Measurements from ENCODE around the gene ANKS4B. TPM values are rescaled to one million over a fixed set of nuclear protein-coding genes. Genes with fewer than 3 reads are reported as not detected.

ANKS4B gene
- total RNA-seq, 1 experiment from 2014 or later = 0.07 TPM

DNA sequence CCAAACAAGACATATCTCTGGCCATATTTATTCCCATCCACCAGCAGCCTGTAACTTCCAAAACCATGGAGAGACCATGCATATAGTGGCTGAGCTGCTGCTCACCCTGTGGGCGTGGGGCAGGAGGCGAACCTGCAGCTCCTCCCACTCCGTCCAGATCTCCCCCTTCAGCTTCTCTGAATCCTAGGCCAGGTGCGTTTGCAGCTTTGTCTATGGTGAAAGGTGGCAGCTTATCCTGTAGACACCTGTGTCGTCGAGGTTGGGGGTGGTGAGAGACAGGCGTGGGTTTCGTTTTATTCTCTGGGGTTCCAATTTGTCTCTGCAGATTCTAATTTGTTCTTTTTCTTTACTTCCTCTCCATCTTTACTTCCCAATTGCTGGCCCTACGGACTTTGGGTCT lies 9.7 kb upstream of the ANKS4B start:
- TF ChIP-seq ELF4 (CRISPR knock-in tag; IDR thresholded peaks at IDR 0.05; ENCODE audit: low read depth) (no peak), SMAD3 (CRISPR knock-in tag; IDR thresholded peaks at IDR 0.05; ENCODE audit: borderline replicate concordance) (no peak), FOXP1 (CRISPR knock-in tag; IDR thresholded peaks at IDR 0.05; ENCODE audit: borderline replicate concordance) (no peak)
- DNase-seq (ENCODE audit: low spot score) (peak; percentile 16), ATAC-seq (peak; percentile 82)
- Mint-ChIP-seq H3K27ac (no peak overlapping the region; the same call in 1 of the 2 replicates), H3K4me3 (no peak overlapping the region), H3K9me3 (peaks cover 5% of the 10 kb centered on the region), H3K36me3 (peaks cover 4% of the 10 kb centered on the region), H3K27me3 (ENCODE audit: low read depth) (peaks cover 24% of the 10 kb centered on the region), H3K4me1 (peaks cover 56% of the 10 kb centered on the region)
- CTCF ChIA-PET = interaction anchor here (0.9 to 1.4 kb wide), 3 partner anchors 35 to 77 kb away, joined by 3 to 5 read pairs (median 3); partner anchors contain the start of gene CRYM
- POLR2A ChIA-PET = no interaction called here

DNA sequence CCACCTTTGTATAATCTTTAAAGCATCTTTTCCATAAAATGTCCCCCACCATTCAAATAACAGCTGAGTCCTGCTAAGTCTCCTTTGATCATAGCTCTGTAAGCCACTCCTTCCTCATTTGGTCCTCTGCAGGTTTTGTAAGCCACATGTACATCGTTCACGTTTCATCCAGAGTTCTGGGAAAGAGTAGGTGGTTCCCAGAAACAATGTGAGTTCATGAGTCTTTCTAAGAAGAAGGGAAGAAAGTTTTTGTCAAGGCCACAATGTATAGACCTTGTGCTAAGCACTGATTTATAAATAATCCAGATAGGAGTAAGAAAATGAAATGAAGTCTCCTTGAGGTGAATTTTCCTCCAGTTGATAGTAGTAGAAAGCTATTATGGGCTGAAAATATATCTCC lies 8.7 kb upstream of the ANKS4B start:
- H3K36me3 Mint-ChIP-seq = peaks cover 4% of the 10 kb centered on the region
- TF ChIP-seq JAZF1 (CRISPR knock-in tag; IDR thresholded peaks at IDR 0.05) (no peak), EMX1 (CRISPR knock-in tag; IDR thresholded peaks at IDR 0.05) (no peak), JUN (CRISPR knock-in tag; IDR thresholded peaks at IDR 0.05) (no peak), ZNF396 (CRISPR knock-in tag; IDR thresholded peaks at IDR 0.05; ENCODE audit: borderline replicate concordance) (no peak), RELA (CRISPR knock-in tag; IDR thresholded peaks at IDR 0.05; ENCODE audit: borderline replicate concordance) (no peak), ETV6 (CRISPR knock-in tag; IDR thresholded peaks at IDR 0.05) (no peak)
- TF ChIP-seq, protein P1, sequence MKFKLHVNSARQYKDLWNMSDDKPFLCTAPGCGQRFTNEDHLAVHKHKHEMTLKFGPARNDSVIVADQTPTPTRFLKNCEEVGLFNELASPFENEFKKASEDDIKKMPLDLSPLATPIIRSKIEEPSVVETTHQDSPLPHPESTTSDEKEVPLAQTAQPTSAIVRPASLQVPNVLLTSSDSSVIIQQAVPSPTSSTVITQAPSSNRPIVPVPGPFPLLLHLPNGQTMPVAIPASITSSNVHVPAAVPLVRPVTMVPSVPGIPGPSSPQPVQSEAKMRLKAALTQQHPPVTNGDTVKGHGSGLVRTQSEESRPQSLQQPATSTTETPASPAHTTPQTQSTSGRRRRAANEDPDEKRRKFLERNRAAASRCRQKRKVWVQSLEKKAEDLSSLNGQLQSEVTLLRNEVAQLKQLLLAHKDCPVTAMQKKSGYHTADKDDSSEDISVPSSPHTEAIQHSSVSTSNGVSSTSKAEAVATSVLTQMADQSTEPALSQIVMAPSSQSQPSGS (CRISPR knock-in tag; IDR thresholded peaks at IDR 0.05; ENCODE audit: borderline replicate concordance, low read depth) = no peak
- TF ChIP-seq, protein P2, sequence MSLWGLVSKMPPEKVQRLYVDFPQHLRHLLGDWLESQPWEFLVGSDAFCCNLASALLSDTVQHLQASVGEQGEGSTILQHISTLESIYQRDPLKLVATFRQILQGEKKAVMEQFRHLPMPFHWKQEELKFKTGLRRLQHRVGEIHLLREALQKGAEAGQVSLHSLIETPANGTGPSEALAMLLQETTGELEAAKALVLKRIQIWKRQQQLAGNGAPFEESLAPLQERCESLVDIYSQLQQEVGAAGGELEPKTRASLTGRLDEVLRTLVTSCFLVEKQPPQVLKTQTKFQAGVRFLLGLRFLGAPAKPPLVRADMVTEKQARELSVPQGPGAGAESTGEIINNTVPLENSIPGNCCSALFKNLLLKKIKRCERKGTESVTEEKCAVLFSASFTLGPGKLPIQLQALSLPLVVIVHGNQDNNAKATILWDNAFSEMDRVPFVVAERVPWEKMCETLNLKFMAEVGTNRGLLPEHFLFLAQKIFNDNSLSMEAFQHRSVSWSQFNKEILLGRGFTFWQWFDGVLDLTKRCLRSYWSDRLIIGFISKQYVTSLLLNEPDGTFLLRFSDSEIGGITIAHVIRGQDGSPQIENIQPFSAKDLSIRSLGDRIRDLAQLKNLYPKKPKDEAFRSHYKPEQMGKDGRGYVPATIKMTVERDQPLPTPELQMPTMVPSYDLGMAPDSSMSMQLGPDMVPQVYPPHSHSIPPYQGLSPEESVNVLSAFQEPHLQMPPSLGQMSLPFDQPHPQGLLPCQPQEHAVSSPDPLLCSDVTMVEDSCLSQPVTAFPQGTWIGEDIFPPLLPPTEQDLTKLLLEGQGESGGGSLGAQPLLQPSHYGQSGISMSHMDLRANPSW (CRISPR knock-in tag; conservative IDR thresholded peaks at IDR 0.05; ENCODE audit: low read depth) = no peak
- TF ChIP-seq, protein P3, sequence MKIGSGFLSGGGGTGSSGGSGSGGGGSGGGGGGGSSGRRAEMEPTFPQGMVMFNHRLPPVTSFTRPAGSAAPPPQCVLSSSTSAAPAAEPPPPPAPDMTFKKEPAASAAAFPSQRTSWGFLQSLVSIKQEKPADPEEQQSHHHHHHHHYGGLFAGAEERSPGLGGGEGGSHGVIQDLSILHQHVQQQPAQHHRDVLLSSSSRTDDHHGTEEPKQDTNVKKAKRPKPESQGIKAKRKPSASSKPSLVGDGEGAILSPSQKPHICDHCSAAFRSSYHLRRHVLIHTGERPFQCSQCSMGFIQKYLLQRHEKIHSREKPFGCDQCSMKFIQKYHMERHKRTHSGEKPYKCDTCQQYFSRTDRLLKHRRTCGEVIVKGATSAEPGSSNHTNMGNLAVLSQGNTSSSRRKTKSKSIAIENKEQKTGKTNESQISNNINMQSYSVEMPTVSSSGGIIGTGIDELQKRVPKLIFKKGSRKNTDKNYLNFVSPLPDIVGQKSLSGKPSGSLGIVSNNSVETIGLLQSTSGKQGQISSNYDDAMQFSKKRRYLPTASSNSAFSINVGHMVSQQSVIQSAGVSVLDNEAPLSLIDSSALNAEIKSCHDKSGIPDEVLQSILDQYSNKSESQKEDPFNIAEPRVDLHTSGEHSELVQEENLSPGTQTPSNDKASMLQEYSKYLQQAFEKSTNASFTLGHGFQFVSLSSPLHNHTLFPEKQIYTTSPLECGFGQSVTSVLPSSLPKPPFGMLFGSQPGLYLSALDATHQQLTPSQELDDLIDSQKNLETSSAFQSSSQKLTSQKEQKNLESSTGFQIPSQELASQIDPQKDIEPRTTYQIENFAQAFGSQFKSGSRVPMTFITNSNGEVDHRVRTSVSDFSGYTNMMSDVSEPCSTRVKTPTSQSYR (CRISPR knock-in tag; IDR thresholded peaks at IDR 0.05) = no peak
- CTCF ChIA-PET = no interaction called here

DNA sequence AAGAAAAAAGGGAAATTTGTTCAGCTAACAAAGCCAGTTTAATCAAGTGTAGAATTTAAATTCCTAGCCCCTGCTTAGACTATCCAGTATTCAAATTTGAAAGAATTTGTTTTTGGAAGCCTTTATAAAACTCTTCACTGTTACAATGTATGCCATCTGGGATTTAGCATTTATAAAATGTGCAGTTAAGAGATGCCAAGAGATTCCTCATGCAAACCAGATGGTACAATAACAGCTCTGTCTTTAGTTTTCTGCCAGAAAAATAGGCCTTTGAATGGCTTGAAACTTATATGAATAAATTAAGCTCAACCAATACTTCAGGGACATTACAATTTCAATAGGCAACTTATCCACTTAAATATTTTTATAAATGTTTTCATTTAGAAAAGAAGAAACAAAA lies 6.8 kb upstream of the ANKS4B start:
- H3K4me1 Mint-ChIP-seq = peaks cover 41% of the 10 kb centered on the region
- ATAC-seq (no peak), DNase-seq (ENCODE audit: low spot score) (no peak)
- CTCF ChIA-PET = interaction anchor here (1.4 kb wide), 1 partner anchor 38 kb away, joined by 4 read pairs; no protein-coding TSS in a partner anchor
- peaks cover 10% of the 10 kb centered on the region for H3K27me3 Mint-ChIP-seq (ENCODE audit: low read depth)
- no peaks in the 10 kb centered on the region for H3K9me3 Mint-ChIP-seq
- H3K4me3 Mint-ChIP-seq = no peak overlapping the region
- POLR2A ChIA-PET = no interaction called here
- no peaks in the 10 kb centered on the region; the same call in 1 of the 2 replicates for H3K36me3 Mint-ChIP-seq
- H3K27ac Mint-ChIP-seq = no peak overlapping the region
- TF ChIP-seq, protein P4, sequence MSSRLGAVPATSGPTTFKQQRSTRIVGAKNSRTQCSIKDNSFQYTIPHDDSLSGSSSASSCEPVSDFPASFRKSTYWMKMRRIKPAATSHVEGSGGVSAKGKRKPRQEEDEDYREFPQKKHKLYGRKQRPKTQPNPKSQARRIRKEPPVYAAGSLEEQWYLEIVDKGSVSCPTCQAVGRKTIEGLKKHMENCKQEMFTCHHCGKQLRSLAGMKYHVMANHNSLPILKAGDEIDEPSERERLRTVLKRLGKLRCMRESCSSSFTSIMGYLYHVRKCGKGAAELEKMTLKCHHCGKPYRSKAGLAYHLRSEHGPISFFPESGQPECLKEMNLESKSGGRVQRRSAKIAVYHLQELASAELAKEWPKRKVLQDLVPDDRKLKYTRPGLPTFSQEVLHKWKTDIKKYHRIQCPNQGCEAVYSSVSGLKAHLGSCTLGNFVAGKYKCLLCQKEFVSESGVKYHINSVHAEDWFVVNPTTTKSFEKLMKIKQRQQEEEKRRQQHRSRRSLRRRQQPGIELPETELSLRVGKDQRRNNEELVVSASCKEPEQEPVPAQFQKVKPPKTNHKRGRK (CRISPR knock-in tag; IDR thresholded peaks at IDR 0.05; ENCODE audit: borderline replicate concordance) = no peak
- TF ChIP-seq CBFB (CRISPR knock-in tag; IDR thresholded peaks at IDR 0.05; ENCODE audit: low read depth) (no peak), TEAD1 (CRISPR knock-in tag; IDR thresholded peaks at IDR 0.05) (no peak)
- TF ChIP-seq, protein P5, sequence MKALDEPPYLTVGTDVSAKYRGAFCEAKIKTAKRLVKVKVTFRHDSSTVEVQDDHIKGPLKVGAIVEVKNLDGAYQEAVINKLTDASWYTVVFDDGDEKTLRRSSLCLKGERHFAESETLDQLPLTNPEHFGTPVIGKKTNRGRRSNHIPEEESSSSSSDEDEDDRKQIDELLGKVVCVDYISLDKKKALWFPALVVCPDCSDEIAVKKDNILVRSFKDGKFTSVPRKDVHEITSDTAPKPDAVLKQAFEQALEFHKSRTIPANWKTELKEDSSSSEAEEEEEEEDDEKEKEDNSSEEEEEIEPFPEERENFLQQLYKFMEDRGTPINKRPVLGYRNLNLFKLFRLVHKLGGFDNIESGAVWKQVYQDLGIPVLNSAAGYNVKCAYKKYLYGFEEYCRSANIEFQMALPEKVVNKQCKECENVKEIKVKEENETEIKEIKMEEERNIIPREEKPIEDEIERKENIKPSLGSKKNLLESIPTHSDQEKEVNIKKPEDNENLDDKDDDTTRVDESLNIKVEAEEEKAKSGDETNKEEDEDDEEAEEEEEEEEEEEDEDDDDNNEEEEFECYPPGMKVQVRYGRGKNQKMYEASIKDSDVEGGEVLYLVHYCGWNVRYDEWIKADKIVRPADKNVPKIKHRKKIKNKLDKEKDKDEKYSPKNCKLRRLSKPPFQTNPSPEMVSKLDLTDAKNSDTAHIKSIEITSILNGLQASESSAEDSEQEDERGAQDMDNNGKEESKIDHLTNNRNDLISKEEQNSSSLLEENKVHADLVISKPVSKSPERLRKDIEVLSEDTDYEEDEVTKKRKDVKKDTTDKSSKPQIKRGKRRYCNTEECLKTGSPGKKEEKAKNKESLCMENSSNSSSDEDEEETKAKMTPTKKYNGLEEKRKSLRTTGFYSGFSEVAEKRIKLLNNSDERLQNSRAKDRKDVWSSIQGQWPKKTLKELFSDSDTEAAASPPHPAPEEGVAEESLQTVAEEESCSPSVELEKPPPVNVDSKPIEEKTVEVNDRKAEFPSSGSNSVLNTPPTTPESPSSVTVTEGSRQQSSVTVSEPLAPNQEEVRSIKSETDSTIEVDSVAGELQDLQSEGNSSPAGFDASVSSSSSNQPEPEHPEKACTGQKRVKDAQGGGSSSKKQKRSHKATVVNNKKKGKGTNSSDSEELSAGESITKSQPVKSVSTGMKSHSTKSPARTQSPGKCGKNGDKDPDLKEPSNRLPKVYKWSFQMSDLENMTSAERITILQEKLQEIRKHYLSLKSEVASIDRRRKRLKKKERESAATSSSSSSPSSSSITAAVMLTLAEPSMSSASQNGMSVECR (CRISPR knock-in tag; IDR thresholded peaks at IDR 0.05; ENCODE audit: borderline replicate concordance) = no peak

More for the DNA sequence above, 8.7 kb upstream of the ANKS4B start:
- H3K4me1 Mint-ChIP-seq = peaks cover 56% of the 10 kb centered on the region
- DNase-seq (ENCODE audit: low spot score) = no peak
- H3K4me3 Mint-ChIP-seq = no peak overlapping the region
- H3K27ac Mint-ChIP-seq = no peak overlapping the region
- peaks cover 24% of the 10 kb centered on the region for H3K27me3 Mint-ChIP-seq (ENCODE audit: low read depth)
- H3K9me3 Mint-ChIP-seq = peaks cover 5% of the 10 kb centered on the region
- POLR2A ChIA-PET = no interaction called here
- no peak for ATAC-seq

Measured in WTC11 (cell line).